HG03066 (cell line): ENCODE measurements around the gene CMTR2.

Experiments used
- ATAC-seq: cut with Tn5 transposase; IDR thresholded peaks from one replicate; pipeline ENCODE4 v1.9.1; 2021; ENCODE audit warnings: low read depth; ENCODE audit not compliant: unreplicated experiment

CMTR2 gene

GRCh38 chr16:71282943-71283342, 6.3 kb downstream of the CMTR2 start:
- ATAC-seq, result no peak

GRCh38 chr16:71276589-71277334, 12.4 kb downstream of the CMTR2 start:
- no peak for ATAC-seq

- no peak for ATAC-seq
Observed at GRCh38 chr16:71273384-71273783, 15.8 kb downstream of the CMTR2 start.

- ATAC-seq, result no peak
Observed at GRCh38 chr16:71264299-71264698, 24.9 kb downstream of the CMTR2 start.

GRCh38 chr16:71263582-71263981, 25.6 kb downstream of the CMTR2 start:
- no peak for ATAC-seq

- ATAC-seq, result no peak
Observed at GRCh38 chr16:71262391-71262790, 26.8 kb downstream of the CMTR2 start.

GRCh38 chr16:71260995-71261394, 28.2 kb downstream of the CMTR2 start:
- no peak for ATAC-seq

- ATAC-seq, result no peak
Observed at GRCh38 chr16:71259086-71259485, 30.1 kb downstream of the CMTR2 start.

- no peak for ATAC-seq
Observed at GRCh38 chr16:71258372-71258771, 30.8 kb downstream of the CMTR2 start.

- ATAC-seq, result no peak
Observed at GRCh38 chr16:71257768-71258167, 31.4 kb downstream of the CMTR2 start.

GRCh38 chr16:71255721-71256120, 33.5 kb downstream of the CMTR2 start:
- no peak for ATAC-seq

GRCh38 chr16:71254832-71255525, 34.2 kb downstream of the CMTR2 start:
- ATAC-seq, result no peak

GRCh38 chr16:71250461-71251235, 38.6 kb downstream of the CMTR2 start:
- no peak for ATAC-seq

- ATAC-seq, result no peak
Observed at GRCh38 chr16:71249399-71249798, 39.8 kb downstream of the CMTR2 start.

- ATAC-seq, result no peak
Observed at GRCh38 chr16:71247478-71247877, 41.7 kb downstream of the CMTR2 start.

GRCh38 chr16:71246309-71246708, 42.9 kb downstream of the CMTR2 start:
- ATAC-seq, result no peak

GRCh38 chr16:71244521-71244920, 44.7 kb downstream of the CMTR2 start:
- ATAC-seq, result no peak

- no peak for ATAC-seq
Observed at GRCh38 chr16:71242601-71243000, 46.6 kb downstream of the CMTR2 start.

GRCh38 chr16:71242036-71242435, 47.2 kb downstream of the CMTR2 start:
- no peak for ATAC-seq
